Right hindlimb (tissue), 1 donor: ENCODE measurements around the gene FOXN1.
"Not testable (repeated sequence)": the region's sequence is repeated elsewhere in the genome, so short reads cannot be mapped to it uniquely, and the experiment has no call there.

Experiments
- DNase-seq: peaks from one replicate; pipeline ENCODE4 v3.0.0-alpha.2; 2018

FOXN1 gene

GRCh38 chr17:28505986-28506665 is at the start of gene FOXN1:
Gene FOXN1, plus strand, starts transcription at chr17:28506348. Its CDS starts 17,622 bp downstream, at chr17:28523970.
- DNase-seq: no peak

GRCh38 chr17:28457890-28458289 is 48.3 kb upstream of the FOXN1 start:
- DNase-seq: no peak

- not testable (repeated sequence) for DNase-seq
Measured at GRCh38 chr17:28458881-28459280, 47.3 kb upstream of the FOXN1 start.

GRCh38 chr17:28460901-28461300 is 45.2 kb upstream of the FOXN1 start:
- no peak for DNase-seq

GRCh38 chr17:28466001-28466400 is 40.1 kb upstream of the FOXN1 start:
- DNase-seq: no peak

GRCh38 chr17:28466521-28467048 is 39.6 kb upstream of the FOXN1 start:
- no peak for DNase-seq

- DNase-seq: no peak
Measured at GRCh38 chr17:28467456-28468025, 38.6 kb upstream of the FOXN1 start.

- not testable (repeated sequence) for DNase-seq
Measured at GRCh38 chr17:28468033-28468735, 38.0 kb upstream of the FOXN1 start.

GRCh38 chr17:28468781-28469180 is 37.4 kb upstream of the FOXN1 start:
- DNase-seq: no peak

- DNase-seq: no peak
Measured at GRCh38 chr17:28469376-28469775, 36.8 kb upstream of the FOXN1 start.

GRCh38 chr17:28470266-28470913 is 35.8 kb upstream of the FOXN1 start:
- no peak for DNase-seq

- DNase-seq: no peak
Measured at GRCh38 chr17:28470914-28471366, 35.2 kb upstream of the FOXN1 start.

GRCh38 chr17:28471531-28472342 is 34.4 kb upstream of the FOXN1 start:
- DNase-seq: no peak

- DNase-seq: no peak
Measured at GRCh38 chr17:28472871-28473497, 33.2 kb upstream of the FOXN1 start.

GRCh38 chr17:28473542-28473941 is 32.6 kb upstream of the FOXN1 start, which contains the start of gene SLC13A2:
Gene SLC13A2, plus strand, starts transcription at chr17:28473644. Its CDS starts 69 bp downstream, at chr17:28473713.
- DNase-seq: no peak

- no peak for DNase-seq
Measured at GRCh38 chr17:28474111-28474531, 32.0 kb upstream of the FOXN1 start.

- no peak for DNase-seq
Measured at GRCh38 chr17:28475151-28475900, 30.8 kb upstream of the FOXN1 start.

- no peak for DNase-seq
Measured at GRCh38 chr17:28476076-28476865, 29.9 kb upstream of the FOXN1 start.

- DNase-seq: no peak
Measured at GRCh38 chr17:28477928-28478327, 28.2 kb upstream of the FOXN1 start.
